Measurements from ENCODE around the gene COPS7B.
"Not testable (repeated sequence)": the region's sequence is repeated elsewhere in the genome, so short reads cannot be mapped to it uniquely, and the experiment has no call there.

COPS7B gene

DNA sequence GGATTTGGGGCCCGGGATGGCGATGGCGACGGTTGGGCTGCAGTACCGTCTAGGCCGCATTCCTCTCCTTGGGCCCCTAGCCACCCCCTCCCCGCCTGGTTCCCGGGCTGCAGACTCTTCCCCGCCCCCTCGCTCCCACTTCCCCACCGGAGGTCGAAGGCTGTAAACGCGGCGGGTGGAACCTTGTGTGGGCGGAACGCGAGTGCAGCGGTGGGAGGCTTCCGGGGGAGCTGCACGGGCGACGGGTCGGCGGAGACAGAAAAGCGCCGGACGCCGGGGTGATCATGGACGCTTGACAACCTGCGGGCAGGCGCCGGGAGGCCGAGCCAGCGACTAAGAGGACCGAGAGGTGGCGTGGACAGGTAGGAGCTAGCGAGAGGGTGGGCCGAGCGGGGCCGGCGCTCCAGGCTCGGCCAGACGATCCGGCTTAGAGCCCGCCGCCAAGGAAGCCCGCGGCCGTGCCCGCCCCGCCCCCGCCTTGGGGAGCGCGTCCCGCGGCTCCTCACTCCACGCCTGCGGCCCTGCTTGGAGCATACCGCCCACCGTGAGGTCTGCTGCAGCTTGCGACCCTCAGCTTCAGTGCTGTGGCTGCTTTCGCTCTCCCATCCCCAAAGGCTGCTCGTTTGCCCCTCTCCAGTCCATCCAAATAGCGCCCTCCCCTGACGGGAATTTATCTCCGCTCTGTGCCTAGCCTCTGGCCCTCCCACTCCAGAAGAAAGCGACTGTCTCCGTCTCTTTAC lies at the start of gene COPS7B:
Gene COPS7B, plus strand, starts transcription at position 269 of the 740 bp plus-strand sequence. CDS start 2,126 bp downstream, outside the sequence.
- peaks cover 36% of the 10 kb centered on the region for H3K4me1 Mint-ChIP-seq (ENCODE audit: low read depth)
- H3K27ac Mint-ChIP-seq: peak within 1 kb of the TSS; percentile 67
- no peaks in the 10 kb centered on the region for H3K9me3 Mint-ChIP-seq
- peaks cover 7% of the 10 kb centered on the region for H3K36me3 Mint-ChIP-seq (ENCODE audit: low read depth)
- peak within 1 kb of the TSS; percentile 93 for H3K4me3 Mint-ChIP-seq
- no peaks in the 10 kb centered on the region for H3K27me3 Mint-ChIP-seq (ENCODE audit: low read depth)

DNA sequence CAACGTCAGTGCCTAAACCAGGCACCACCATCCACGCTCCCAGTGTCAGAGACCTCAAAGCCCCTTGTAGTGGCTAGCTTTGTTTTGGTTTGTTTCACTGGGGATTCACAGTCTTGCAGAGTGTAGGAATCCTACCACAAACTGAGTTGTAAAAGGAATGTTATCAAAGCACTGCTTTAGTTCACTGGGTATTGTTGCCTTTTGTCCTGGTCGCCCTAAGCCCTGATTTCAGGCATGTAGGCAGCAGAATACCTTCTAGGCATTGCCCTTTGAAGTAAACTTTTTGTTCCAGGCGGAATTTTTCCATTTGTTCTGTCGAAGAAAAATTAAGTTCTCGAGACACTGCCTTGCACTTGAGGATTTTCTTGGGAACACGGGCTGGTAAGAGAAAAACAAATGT lies 48.5 kb upstream of the COPS7B start:
- Mint-ChIP-seq H3K4me3 (no peak overlapping the region), H3K4me1 (ENCODE audit: low read depth) (no peaks in the 10 kb centered on the region), H3K27ac (no peak overlapping the region), H3K36me3 (ENCODE audit: low read depth) (peaks cover 4% of the 10 kb centered on the region), H3K27me3 (ENCODE audit: low read depth) (no peaks in the 10 kb centered on the region), H3K9me3 (no peaks in the 10 kb centered on the region)

DNA sequence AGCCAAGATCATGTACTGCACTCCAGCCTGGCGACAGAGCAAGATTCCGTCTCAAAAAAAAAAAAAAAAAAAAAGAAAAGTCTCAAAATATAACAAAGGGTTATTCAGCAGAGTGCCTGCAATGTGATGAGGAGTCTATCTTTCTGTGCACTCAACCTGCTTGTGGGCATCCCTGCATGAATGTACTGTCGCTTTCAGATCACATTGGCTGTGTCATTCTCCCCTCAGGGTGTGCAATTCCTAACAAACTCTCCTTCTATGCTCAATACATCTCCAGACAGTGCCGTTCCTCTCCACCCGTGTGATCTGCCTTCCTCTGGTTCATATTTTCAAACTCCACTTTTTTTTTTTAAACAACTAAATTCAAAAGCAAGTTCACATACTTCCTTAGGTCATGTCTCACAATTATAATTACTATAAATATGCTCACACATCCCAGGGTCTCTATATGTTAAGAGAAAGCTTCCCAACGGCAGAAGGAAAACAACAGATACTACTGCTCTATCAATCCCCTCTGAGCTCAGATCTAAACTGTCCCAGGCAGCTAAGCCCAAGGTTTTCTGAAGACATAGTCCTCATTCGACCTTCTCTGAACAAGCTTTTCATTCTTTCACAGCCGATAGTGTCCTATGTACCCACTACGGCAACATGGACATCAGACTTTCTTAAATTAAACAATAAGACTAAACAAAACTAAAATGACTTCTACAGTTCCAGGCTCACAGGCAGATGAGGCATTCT lies 42.7 kb upstream of the COPS7B start:
- Mint-ChIP-seq H3K4me1 (ENCODE audit: low read depth) (no peaks in the 10 kb centered on the region), H3K36me3 (ENCODE audit: low read depth) (peaks cover 1% of the 10 kb centered on the region), H3K9me3 (no peaks in the 10 kb centered on the region), H3K27me3 (ENCODE audit: low read depth) (no peaks in the 10 kb centered on the region), H3K27ac (no peak overlapping the region), H3K4me3 (no peak overlapping the region)

DNA sequence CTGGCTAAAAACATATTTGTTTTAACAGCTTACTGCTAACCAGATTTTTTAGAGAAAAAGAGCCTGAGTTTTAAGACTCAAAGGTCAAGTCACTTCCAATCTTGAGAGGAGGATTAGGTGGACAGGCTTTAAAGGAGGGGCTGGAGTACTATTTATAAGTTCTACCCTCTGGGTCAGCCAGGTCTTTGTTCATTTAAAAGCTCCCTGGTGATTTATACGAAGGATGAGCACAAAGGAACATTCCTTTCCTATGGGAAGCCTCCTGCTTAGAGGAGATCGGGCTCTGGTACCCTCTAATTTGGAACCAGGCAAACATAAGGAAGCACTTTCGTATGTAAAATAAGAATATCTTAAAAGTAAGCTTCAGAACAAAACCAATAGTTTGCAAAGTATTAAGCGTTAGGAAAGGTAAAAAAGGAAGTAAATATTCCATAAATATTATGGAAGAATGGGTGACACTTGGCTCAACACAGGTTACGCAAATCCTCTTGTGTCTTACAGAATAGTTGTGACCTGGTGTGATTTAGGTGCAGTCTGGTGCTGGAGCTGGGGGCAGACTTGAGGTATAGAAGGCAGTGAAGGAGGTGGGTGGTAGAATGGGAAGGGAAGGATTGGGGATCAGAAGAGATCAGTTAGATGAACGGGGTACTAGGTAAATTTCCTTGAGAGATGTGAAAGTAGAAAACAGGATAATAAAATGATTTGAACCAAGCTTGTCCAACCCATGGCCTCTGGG lies 40.8 kb upstream of the COPS7B start:
- no peak overlapping the region for H3K27ac Mint-ChIP-seq
- no peaks in the 10 kb centered on the region for H3K36me3 Mint-ChIP-seq (ENCODE audit: low read depth)
- H3K4me3 Mint-ChIP-seq: no peak overlapping the region
- no peaks in the 10 kb centered on the region for H3K4me1 Mint-ChIP-seq (ENCODE audit: low read depth)
- no peaks in the 10 kb centered on the region for H3K27me3 Mint-ChIP-seq (ENCODE audit: low read depth)
- H3K9me3 Mint-ChIP-seq: no peaks in the 10 kb centered on the region

DNA sequence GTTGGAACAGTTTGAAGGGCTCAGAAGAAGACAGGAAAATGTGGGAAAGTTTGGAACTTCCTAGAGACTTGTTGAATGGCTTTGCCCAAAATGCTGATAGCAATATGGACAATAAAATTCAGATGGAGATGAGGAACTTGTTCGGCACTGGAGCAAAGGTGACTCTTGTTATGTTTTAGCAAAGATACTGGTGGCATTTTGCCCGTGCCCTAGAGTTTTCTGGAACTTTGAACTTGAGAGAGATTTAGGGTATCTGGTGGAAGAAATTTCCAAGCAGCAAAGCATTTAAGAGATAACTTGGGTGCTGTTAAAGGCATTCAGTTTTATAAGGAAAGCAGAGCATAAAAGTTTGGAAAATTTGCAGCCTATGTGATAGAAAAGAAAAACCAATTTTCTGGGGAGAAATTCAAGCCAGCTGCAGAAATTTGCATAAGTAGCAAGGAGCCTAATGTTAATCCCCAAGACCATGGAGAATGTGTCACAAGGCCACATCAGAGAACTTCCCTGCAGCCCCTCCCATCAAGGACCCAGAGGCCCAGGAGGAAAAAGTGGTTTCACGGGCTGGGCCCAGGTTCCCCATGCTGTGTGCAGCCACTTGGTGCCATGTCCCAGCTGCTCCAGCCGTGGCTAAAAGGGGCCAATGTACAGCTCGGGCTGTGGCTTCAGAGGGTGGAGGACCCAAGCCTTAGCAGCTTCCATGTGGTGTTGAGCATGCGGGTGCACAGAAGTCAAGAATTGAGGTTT lies 37.9 kb upstream of the COPS7B start:
- not testable (repeated sequence) for H3K27ac Mint-ChIP-seq; H3K36me3 Mint-ChIP-seq (ENCODE audit: low read depth); H3K4me1 Mint-ChIP-seq (ENCODE audit: low read depth); H3K27me3 Mint-ChIP-seq (ENCODE audit: low read depth); H3K4me3 Mint-ChIP-seq; H3K9me3 Mint-ChIP-seq

DNA sequence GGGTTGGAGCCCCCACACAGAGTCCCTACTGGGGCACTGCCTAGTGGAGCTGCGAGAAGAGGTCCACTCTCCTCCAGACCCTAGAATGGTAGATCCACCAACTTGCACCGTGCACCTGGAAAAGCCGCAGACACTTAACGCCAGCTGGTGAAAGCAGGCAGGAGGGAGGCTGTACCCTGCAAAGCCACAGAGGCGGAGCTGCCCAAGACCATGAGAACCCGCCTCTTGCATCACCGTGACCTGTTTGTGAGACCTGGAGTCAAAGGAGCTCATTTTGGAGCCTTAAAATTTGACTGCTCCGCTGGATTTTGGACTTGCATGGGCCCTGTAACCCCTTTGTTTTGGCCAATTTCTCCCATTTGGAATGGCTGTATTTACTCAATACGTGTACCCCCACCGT lies 37.2 kb upstream of the COPS7B start:
- not testable (repeated sequence) for H3K4me3 Mint-ChIP-seq; H3K36me3 Mint-ChIP-seq (ENCODE audit: low read depth); H3K27ac Mint-ChIP-seq; H3K9me3 Mint-ChIP-seq; H3K4me1 Mint-ChIP-seq (ENCODE audit: low read depth); H3K27me3 Mint-ChIP-seq (ENCODE audit: low read depth)

DNA sequence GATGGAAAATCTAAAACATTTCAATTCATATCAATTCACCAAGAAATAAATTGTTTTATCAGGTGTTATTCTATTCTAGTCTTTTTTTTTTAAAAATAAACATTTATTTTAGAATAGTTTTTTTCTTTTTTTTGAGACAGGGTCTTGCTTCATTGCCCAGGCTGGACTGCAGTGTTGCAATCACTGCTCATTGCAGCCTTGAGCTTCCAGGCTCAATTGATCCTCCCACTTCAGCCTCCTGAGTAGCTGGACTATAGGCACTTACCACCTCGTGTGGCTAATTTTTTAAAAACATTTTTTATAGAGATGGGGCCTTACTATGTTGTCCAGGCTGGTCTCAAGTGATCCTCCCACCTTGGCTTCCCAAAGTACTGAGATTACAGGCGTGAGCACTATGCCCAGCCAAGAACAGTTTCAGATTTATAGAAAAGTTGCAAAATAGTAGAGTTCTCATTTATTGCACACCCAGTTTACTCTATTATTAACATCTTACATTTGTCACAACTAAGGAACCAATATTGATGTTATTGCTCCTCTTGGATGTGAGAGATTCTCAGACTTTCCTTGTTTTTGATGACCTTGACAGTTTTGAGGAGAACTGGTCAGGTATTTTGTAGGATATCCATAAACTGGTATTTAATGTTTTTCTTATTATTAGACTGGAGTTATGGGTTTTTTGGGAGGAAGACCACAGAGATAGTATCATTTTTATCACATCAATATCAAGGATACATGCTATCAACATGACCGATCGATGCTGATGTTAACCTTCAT lies 35.0 kb upstream of the COPS7B start:
- no peaks in the 10 kb centered on the region for H3K36me3 Mint-ChIP-seq (ENCODE audit: low read depth)
- no peak overlapping the region for H3K4me3 Mint-ChIP-seq
- no peaks in the 10 kb centered on the region for H3K27me3 Mint-ChIP-seq (ENCODE audit: low read depth)
- no peaks in the 10 kb centered on the region for H3K9me3 Mint-ChIP-seq
- no peak overlapping the region for H3K27ac Mint-ChIP-seq
- no peaks in the 10 kb centered on the region for H3K4me1 Mint-ChIP-seq (ENCODE audit: low read depth)

DNA sequence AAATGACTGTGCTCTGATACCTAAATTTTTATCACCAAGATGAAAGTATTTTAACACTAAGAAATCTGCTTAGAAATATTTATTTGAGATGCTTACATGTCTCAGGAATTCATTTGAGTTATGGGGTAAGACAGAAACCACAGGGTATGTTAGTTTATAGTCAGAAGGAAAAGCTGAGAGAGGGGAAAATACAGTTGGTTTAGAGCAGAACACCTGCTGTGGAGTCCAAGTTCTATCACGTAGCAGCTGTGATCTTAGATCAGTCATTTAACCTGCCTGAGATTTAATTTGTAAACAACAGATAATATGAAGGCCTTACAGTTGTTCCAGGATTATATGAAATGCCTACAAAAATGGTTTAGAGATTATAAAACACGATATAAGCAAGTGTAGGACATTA lies 34.2 kb upstream of the COPS7B start:
- Mint-ChIP-seq H3K4me3 (no peak overlapping the region), H3K9me3 (no peaks in the 10 kb centered on the region), H3K27ac (no peak overlapping the region), H3K36me3 (ENCODE audit: low read depth) (no peaks in the 10 kb centered on the region), H3K4me1 (ENCODE audit: low read depth) (no peaks in the 10 kb centered on the region), H3K27me3 (ENCODE audit: low read depth) (no peaks in the 10 kb centered on the region)

DNA sequence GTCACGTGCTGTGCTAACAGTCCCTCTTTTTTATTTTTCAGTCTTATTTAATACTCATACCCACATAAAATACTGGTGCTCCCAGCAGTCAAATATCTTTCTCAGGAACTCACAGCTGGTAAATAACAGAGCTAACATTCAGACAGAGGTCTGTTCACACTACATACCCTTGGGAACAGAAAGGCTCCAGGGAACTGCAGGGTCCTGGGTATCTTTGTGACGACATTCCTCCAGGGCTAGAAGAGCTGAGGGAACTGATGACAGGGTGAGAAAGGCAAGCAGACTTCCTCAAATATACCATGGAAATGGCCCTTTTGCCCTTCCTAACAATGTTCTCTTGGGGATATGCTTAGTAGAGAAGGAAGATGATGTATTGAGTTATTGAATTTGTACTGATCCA lies 24.5 kb upstream of the COPS7B start:
- Mint-ChIP-seq H3K27ac (no peak overlapping the region), H3K9me3 (no peaks in the 10 kb centered on the region), H3K36me3 (ENCODE audit: low read depth) (no peaks in the 10 kb centered on the region), H3K27me3 (ENCODE audit: low read depth) (no peaks in the 10 kb centered on the region), H3K4me3 (no peak overlapping the region), H3K4me1 (ENCODE audit: low read depth) (peaks cover 21% of the 10 kb centered on the region)

DNA sequence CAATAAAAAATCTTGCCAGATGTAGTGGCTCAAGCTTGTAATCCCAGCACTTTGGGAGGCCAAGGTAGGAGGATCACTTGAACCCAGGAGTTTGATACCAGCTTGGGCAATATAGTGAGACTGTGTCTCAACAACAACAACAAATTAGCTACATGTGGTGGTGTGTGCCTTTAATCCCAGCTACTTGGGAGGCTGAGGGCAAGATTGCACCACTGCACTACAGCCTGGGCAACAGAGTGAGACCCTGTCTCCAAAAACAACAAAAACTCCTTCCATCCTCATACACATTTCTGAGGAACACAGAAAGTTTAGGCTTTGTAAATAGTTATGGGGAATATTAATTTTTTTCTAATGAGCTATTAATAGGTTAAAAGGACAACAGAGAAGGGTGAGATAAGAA lies 22.1 kb upstream of the COPS7B start:
- Mint-ChIP-seq H3K36me3 (ENCODE audit: low read depth) (no peaks in the 10 kb centered on the region), H3K27ac (no peak overlapping the region), H3K4me1 (ENCODE audit: low read depth) (peaks cover 21% of the 10 kb centered on the region), H3K9me3 (no peaks in the 10 kb centered on the region), H3K4me3 (no peak overlapping the region), H3K27me3 (ENCODE audit: low read depth) (no peaks in the 10 kb centered on the region)

DNA sequence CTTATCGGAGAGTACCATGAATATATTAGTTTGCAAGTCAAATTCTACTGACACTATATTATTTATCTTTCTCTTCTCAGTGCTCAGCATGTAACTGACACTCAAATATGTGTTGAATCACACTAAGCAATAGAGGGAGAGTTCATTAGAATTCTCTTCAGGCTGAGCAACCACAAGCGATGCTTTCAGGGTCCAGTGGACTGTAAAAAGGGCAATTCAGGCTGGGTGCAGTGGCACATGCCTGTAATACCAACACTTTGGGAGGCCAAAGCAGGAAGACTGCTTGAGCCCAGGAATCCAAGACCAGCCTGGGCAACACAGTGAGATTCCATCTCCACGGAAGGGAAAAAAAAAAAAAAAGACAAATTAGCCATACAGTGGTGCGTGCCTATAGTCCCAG lies 21.5 kb upstream of the COPS7B start:
- Mint-ChIP-seq H3K4me1 (ENCODE audit: low read depth) (peaks cover 26% of the 10 kb centered on the region), H3K27me3 (ENCODE audit: low read depth) (no peaks in the 10 kb centered on the region)

DNA sequence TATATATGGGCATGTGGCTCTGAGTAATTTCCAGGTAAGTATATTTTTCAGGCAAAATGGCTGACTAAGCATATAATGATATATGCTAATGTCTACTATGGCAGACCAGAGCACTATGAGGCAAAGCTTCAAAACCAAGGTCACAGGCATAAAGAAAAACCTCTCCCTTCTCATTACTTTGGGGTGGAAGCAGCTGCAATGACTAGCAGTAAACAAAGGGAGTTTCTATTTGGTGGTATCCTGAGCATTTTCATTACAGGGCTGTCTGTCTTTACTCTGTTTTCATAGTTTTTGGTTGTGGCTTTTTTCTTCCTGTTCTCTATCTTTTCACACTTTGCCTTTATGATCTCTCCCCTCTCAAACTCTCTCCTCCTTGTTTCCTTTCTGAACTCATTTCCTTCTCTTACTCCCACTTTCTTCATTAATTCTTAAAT lies 20.7 kb upstream of the COPS7B start:
- Mint-ChIP-seq H3K9me3 (no peaks in the 10 kb centered on the region), H3K36me3 (ENCODE audit: low read depth) (no peaks in the 10 kb centered on the region), H3K27me3 (ENCODE audit: low read depth) (no peaks in the 10 kb centered on the region), H3K4me1 (ENCODE audit: low read depth) (peaks cover 30% of the 10 kb centered on the region), H3K4me3 (no peak overlapping the region), H3K27ac (no peak overlapping the region)

More for the DNA sequence above, 21.5 kb upstream of the COPS7B start:
- Mint-ChIP-seq H3K4me3 (no peak overlapping the region), H3K27ac (no peak overlapping the region), H3K36me3 (ENCODE audit: low read depth) (no peaks in the 10 kb centered on the region), H3K9me3 (no peaks in the 10 kb centered on the region)

DNA sequence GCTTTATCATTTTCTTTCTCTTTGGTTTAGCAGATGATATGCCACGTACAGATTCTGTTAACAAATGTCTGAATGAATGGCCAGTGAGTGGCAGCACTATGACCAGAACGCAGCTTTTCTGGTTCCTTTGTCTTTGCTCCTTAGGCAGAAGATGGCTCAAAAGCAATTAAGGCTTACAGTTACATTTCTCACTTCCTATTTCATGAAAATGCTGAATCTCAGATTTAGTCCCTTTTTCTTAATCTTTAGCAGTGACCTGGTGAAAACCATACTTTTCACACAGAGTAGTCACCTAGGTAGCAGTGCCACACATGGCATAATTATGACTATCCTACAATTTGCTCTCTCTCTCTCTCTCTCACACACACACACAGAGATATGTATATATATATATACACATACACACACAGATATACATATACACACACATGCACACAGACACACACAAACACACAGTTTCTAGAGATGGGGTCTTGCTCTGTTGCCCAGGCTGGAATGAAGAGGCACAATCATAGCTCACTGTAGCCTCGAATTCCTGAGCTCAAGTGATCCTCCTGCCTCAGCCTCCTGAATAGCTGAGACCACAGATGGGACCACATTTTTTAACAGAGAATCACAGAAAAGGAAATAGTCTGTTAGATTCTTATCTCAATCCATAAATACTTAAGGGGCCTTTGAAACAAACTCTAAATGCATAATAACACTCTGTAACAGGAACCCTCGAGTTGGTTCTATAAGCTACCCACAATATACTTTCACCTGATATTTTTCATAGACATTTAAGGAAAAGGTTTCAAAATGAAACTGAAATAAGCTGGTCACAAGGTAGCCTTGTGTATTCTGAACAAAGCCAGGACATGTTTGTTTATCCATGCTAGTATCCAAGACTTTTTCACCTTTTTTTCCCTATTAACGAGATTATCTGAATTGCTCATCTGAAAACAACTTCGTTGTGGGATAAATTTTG lies 16.8 kb upstream of the COPS7B start:
- H3K9me3 Mint-ChIP-seq: no peaks in the 10 kb centered on the region
- peaks cover 25% of the 10 kb centered on the region for H3K4me1 Mint-ChIP-seq (ENCODE audit: low read depth)
- no peaks in the 10 kb centered on the region for H3K36me3 Mint-ChIP-seq (ENCODE audit: low read depth)
- H3K27me3 Mint-ChIP-seq (ENCODE audit: low read depth): no peaks in the 10 kb centered on the region
- no peak overlapping the region for H3K4me3 Mint-ChIP-seq
- H3K27ac Mint-ChIP-seq: no peak overlapping the region
